Stomach smooth muscle (tissue), 2 donors: ENCODE data around the gene AK2.
A peak's percentile ranks its signal among the peaks of the same experiment; 100 is the strongest.
"Not testable (repeated sequence)": the region's sequence is repeated elsewhere in the genome, so short reads cannot be mapped to it uniquely, and the experiment has no call there.

ENCODE experiments used
- H3K27ac ChIP-seq: one replicate; pipeline ENCODE4 v1.7.0; 2013; ENCODE audit warnings: mild to moderate bottlenecking, low read length, inconsistent platforms
- H3K27me3 ChIP-seq, 2 donors: one replicate each; pipeline ENCODE4 v1.7.0; 2013; ENCODE audit warnings: low read length in 2 of 2; ENCODE audit not compliant: insufficient read depth in 2 of 2, control insufficient read depth in 1 of 2
- H3K36me3 ChIP-seq, 2 donors: one replicate each; pipeline ENCODE4 v1.7.0; 2013; ENCODE audit warnings: low read length in 2 of 2; ENCODE audit not compliant: control insufficient read depth in 2 of 2, insufficient read depth in 2 of 2
- H3K4me1 ChIP-seq: one replicate; pipeline ENCODE4 v1.7.0; 2013; ENCODE audit warnings: low read length; ENCODE audit not compliant: control insufficient read depth, insufficient read depth
- H3K4me3 ChIP-seq, 2 donors: one replicate each; pipeline ENCODE4 v1.7.0; 2013; ENCODE audit warnings: low read length in 2 of 2
- H3K9ac ChIP-seq, 2 donors: one replicate each; pipeline ENCODE4 v1.7.0; 2013; ENCODE audit warnings: low read length in 2 of 2, mild to moderate bottlenecking in 1 of 2
- H3K9me3 ChIP-seq, 2 donors: one replicate each; pipeline ENCODE4 v1.7.0; 2013; ENCODE audit warnings: low read length in 2 of 2; ENCODE audit not compliant: control insufficient read depth in 2 of 2
- donor health status: healthy.
- donor health status: Pancreatic carcinoma.

The AK2 gene

DNA sequence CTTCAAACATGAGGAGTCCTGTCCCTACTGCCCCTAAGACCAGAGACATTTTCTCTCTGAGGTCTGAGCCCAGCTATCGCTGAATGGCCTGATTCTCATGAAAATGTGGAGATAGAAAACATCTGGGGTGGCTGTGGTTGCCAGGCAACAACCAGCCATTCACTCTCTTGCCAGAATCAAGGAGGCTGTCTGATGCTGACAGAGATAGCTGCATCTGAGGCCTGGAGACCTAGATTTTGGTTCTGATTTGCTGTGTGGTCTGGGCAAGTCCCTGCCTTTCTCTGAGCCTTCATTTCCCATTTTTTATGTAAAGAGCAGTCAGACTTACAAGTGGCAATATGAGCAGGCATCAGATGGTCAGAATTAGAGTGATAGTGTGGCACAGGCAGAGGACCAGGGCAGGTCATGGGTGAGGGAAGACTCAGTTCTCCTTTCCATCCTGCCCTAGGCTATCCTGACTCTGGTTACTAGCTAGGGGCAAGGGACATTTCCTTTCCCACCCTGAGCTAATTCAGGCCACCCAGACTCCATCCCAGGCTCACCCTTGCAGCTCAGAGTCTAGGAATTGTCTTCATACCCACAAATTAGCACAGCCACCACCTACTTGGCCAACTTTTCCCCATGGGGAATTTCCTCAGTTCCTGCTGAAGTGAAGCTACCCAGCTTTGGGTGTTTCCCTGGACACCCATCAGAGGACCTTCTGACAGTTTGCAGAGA lies 52.1 kb downstream of the AK2 start:
- Histone ChIP-seq H3K4me3 (no peak overlapping the region), H3K9ac (no peak overlapping the region), H3K4me1 (peaks cover 8% of the 10 kb centered on the region), H3K27ac (peak overlapping the region; percentile 60), H3K36me3 (no peaks in the 10 kb centered on the region), H3K27me3 (no peaks in the 10 kb centered on the region), H3K9me3 (no peaks in the 10 kb centered on the region)

DNA sequence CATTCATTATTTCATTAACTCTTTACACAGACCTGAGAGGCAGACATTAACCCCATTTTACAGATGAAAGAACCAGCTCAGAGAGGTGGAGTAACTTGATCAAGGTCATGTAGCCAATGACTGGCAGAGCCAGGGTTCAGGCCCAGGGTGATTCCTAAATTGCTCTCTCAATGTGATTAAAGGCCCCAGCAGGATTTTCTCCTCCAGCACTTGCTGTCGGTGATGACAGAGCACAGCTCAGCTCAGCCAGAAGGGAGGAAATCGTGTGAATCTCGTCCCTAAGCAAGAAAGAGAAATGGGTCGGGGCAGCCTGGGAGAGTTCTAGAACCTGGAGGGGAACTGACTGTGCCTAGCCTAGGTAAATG lies 52.6 kb downstream of the AK2 start:
- no peak overlapping the region for H3K4me3 ChIP-seq
- no peaks in the 10 kb centered on the region for H3K36me3 ChIP-seq
- no peaks in the 10 kb centered on the region for H3K9me3 ChIP-seq
- peaks cover 4% of the 10 kb centered on the region for H3K4me1 ChIP-seq
- H3K9ac ChIP-seq = no peak overlapping the region
- peak overlapping the region; percentile 60 for H3K27ac ChIP-seq
- no peaks in the 10 kb centered on the region for H3K27me3 ChIP-seq

DNA sequence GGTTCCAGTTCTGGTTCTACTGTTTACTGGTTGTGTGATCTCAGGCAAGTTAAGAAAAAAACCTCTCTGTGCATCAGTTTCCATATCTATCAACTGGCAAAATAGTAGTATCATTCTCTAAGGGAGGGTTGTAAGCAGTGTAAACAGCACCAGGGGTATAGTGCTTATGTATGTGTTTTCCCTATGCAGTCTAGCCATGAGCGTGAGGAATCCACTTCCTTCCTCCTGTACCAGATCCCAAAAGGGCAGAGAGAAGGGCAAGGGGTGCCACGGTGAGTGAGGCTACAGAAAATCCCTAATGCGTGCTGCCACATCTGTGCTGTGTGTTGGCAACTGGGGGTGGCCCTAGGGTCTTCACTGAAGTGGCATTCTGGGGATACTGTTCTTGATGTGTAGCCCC lies 53.7 kb downstream of the AK2 start:
- no peaks in the 10 kb centered on the region for H3K36me3 ChIP-seq
- H3K27me3 ChIP-seq = no peaks in the 10 kb centered on the region
- H3K9me3 ChIP-seq = no peaks in the 10 kb centered on the region
- H3K27ac ChIP-seq = no peak overlapping the region
- no peaks in the 10 kb centered on the region for H3K4me1 ChIP-seq
- H3K4me3 ChIP-seq = no peak overlapping the region
- H3K9ac ChIP-seq = no peak overlapping the region

DNA sequence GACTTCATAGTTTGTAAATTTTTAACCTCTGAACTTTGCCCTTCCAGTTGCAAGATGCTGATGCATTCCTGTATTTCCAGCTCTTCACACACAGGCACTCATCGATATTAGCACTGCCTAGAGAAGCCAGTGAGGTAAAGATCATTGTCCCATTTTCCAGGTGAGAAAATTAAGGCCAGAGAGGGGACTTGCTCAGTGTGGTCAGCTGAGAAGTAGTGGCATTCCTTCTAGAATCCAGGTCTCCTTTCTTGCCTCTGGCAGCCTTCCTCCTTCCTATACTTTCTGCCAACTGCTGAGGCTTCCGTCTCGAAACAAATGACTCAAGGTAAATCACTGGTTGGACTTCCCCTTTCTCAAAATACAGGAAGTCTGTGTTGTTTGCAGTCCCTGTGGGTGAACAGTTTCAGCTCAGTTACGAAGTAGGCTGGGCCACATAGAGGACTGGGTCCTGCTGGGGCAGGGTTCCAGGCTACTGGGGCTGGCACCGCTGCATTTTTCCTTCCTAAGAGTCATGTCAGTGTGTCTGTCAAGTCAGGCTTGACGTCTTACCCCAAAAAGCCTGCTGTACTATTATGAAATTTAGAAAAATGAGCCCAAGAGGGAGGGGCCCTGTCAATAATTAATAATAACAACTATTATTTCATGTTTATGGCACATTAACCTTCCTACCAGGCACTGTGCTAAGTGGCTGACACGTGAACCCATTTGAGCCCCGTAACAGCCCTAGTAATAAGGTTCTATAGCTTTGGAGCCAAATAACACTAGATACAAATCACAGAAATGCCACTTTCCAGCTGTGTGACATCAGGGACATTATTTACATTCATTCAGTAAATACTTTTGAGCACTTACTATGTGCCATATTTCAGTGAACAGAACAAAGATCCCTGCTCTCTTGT lies 55.4 kb downstream of the AK2 start:
- H3K36me3 ChIP-seq = no peaks in the 10 kb centered on the region
- no peak overlapping the region for H3K9ac ChIP-seq
- H3K4me1 ChIP-seq = no peaks in the 10 kb centered on the region
- H3K4me3 ChIP-seq = no peak overlapping the region
- H3K27me3 ChIP-seq = no peaks in the 10 kb centered on the region
- no peak overlapping the region for H3K27ac ChIP-seq
- no peaks in the 10 kb centered on the region for H3K9me3 ChIP-seq

GRCh38 chr1:32980080-32980479 lies 56.6 kb downstream of the AK2 start:
- Histone ChIP-seq H3K9ac (no peak overlapping the region), H3K27ac (no peak overlapping the region), H3K4me3 (no peak overlapping the region), H3K27me3 (no peaks in the 10 kb centered on the region), H3K36me3 (no peaks in the 10 kb centered on the region), H3K4me1 (no peaks in the 10 kb centered on the region), H3K9me3 (no peaks in the 10 kb centered on the region)

GRCh38 chr1:32978854-32979253 lies 57.8 kb downstream of the AK2 start:
- Histone ChIP-seq H3K4me3 (no peak overlapping the region), H3K27ac (no peak overlapping the region), H3K9ac (no peak overlapping the region), H3K27me3 (no peaks in the 10 kb centered on the region), H3K4me1 (no peaks in the 10 kb centered on the region), H3K9me3 (no peaks in the 10 kb centered on the region), H3K36me3 (no peaks in the 10 kb centered on the region)

- H3K27ac ChIP-seq = no peak overlapping the region
- H3K4me3 ChIP-seq = no peak overlapping the region
- H3K36me3 ChIP-seq = no peaks in the 10 kb centered on the region
- H3K9ac ChIP-seq = no peak overlapping the region
- H3K27me3 ChIP-seq = no peaks in the 10 kb centered on the region
- H3K9me3 ChIP-seq = no peaks in the 10 kb centered on the region
- H3K4me1 ChIP-seq = peaks cover 5% of the 10 kb centered on the region
Observed at GRCh38 chr1:32977546-32978087, 59.1 kb downstream of the AK2 start.

- H3K27me3 ChIP-seq, H3K36me3 ChIP-seq, H3K4me1 ChIP-seq, H3K9me3 ChIP-seq, H3K27ac ChIP-seq, H3K9ac ChIP-seq, H3K4me3 ChIP-seq: not testable (repeated sequence)
Observed at GRCh38 chr1:32975055-32975454, 61.6 kb downstream of the AK2 start.

GRCh38 chr1:32973458-32973857 lies 63.2 kb downstream of the AK2 start:
- H3K27ac ChIP-seq, H3K9me3 ChIP-seq, H3K27me3 ChIP-seq, H3K36me3 ChIP-seq, H3K4me1 ChIP-seq, H3K9ac ChIP-seq: not testable (repeated sequence)
- peak overlapping the region in 1 of 2 donors; percentile 81 for H3K4me3 ChIP-seq

GRCh38 chr1:32972814-32973428 lies 63.8 kb downstream of the AK2 start:
- H3K4me3 ChIP-seq = peak overlapping the region; percentile 43 to 81
- H3K9ac ChIP-seq = peak overlapping the region; percentile 17 to 55
- H3K27me3 ChIP-seq = peaks cover 0 to 5% of the 10 kb centered on the region in 2 donors

More at GRCh38 chr1:32972814-32973428, 63.8 kb downstream of the AK2 start:
- Histone ChIP-seq H3K36me3 (no peaks in the 10 kb centered on the region), H3K4me1 (peaks cover 7% of the 10 kb centered on the region), H3K27ac (no peak overlapping the region), H3K9me3 (no peaks in the 10 kb centered on the region)
